Ureter (tissue), 1 donor: ENCODE measurements around the gene GABRA1. TPM values are rescaled to one million over a fixed set of nuclear protein-coding genes. Genes with fewer than 3 reads are reported as not detected.

ENCODE experiments used
- DNase-seq: peaks from one replicate; pipeline ENCODE4 v3.0.0-alpha.2; 2020; ENCODE audit warnings: low spot score
- total RNA-seq: library from RNA; stranded (reverse); gene quantifications from one replicate; pipeline ENCODE4 v1.2.4, GENCODE V29; 2023
- donor health status: DM: yes; HTN: yes; CAD: no.

GABRA1 gene
- not detected for total RNA-seq

GRCh38 chr5:161847941-161848391, at the start of gene GABRA1:
GABRA1 (plus strand) TSS chr5:161848120; CDS start chr5:161850811, 2,691 bp downstream.
- DNase-seq: no peak

- no peak for DNase-seq
Observed at GRCh38 chr5:161799316-161799715, 48.6 kb upstream of the GABRA1 start.

- no peak for DNase-seq
Observed at GRCh38 chr5:161804263-161804662, 43.7 kb upstream of the GABRA1 start.

GRCh38 chr5:161846746-161847145, 1.2 kb upstream of the GABRA1 start:
- DNase-seq: no peak

- no peak for DNase-seq
Observed at GRCh38 chr5:161847447-161847846, 473 bp upstream of the GABRA1 start.

- no peak for DNase-seq
Observed at GRCh38 chr5:161850491-161850890, 2.6 kb downstream of the GABRA1 start.

- DNase-seq: no peak
Observed at GRCh38 chr5:161851691-161852299, 3.9 kb downstream of the GABRA1 start.

GRCh38 chr5:161857358-161857757, 9.4 kb downstream of the GABRA1 start:
- no peak for DNase-seq

GRCh38 chr5:161863259-161863658, 15.3 kb downstream of the GABRA1 start:
- DNase-seq: no peak

- DNase-seq: no peak
Observed at GRCh38 chr5:161863811-161864210, 15.9 kb downstream of the GABRA1 start.

GRCh38 chr5:161865510-161865909, 17.6 kb downstream of the GABRA1 start:
- no peak for DNase-seq

- DNase-seq: no peak
Observed at GRCh38 chr5:161889971-161890370, 42.1 kb downstream of the GABRA1 start.

- DNase-seq: no peak
Observed at GRCh38 chr5:161895514-161895913, 47.6 kb downstream of the GABRA1 start.

GRCh38 chr5:161897033-161897432, 49.1 kb downstream of the GABRA1 start:
- DNase-seq: no peak

- no peak for DNase-seq
Observed at GRCh38 chr5:161899590-161899989, 51.7 kb downstream of the GABRA1 start.

GRCh38 chr5:161900981-161901380, 53.1 kb downstream of the GABRA1 start:
- DNase-seq: no peak

GRCh38 chr5:161921781-161922180, 73.9 kb downstream of the GABRA1 start:
- no peak for DNase-seq

GRCh38 chr5:161924270-161924669, 76.3 kb downstream of the GABRA1 start:
- DNase-seq: no peak

- DNase-seq: no peak
Observed at GRCh38 chr5:161925960-161926359, 78.0 kb downstream of the GABRA1 start.

- DNase-seq: no peak
Observed at GRCh38 chr5:161934486-161934885, 86.6 kb downstream of the GABRA1 start.

GRCh38 chr5:161944974-161945373, 97.1 kb downstream of the GABRA1 start:
- DNase-seq: no peak

GRCh38 chr5:161946911-161947310, 99.0 kb downstream of the GABRA1 start:
- no peak for DNase-seq
